Stimulated activated CD4-positive, alpha-beta T cell treated with anti-CD3 and anti-CD28 coated beads, Interleukin-12 subunit alpha, Interleukin-12 subunit beta, amount 100 ng/mL, for 24 hours (primary cell): ENCODE measurements around the gene PRM3.

ENCODE experiments used
- DNase-seq, 2 experiments: peaks; one replicate each; pipeline ENCODE4 v3.0.0-alpha.2; 2020; ENCODE audit warnings: low read depth in 2 of 2

PRM3 gene

GRCh38 chr16:11245222-11245737 lies 28.1 kb downstream of the PRM3 start:
- no peak for DNase-seq

GRCh38 chr16:11242658-11243057 lies 30.8 kb downstream of the PRM3 start:
- DNase-seq, result no peak

GRCh38 chr16:11241480-11242204 lies 31.8 kb downstream of the PRM3 start:
- no peak for DNase-seq

- DNase-seq, result no peak
Observed at GRCh38 chr16:11240636-11241473, 32.6 kb downstream of the PRM3 start.

- DNase-seq, result no peak
Observed at GRCh38 chr16:11239644-11240632, 33.5 kb downstream of the PRM3 start.

GRCh38 chr16:11238272-11239202 lies 34.9 kb downstream of the PRM3 start:
- DNase-seq, result no peak

- no peak for DNase-seq
Observed at GRCh38 chr16:11236461-11237254, 36.8 kb downstream of the PRM3 start.

GRCh38 chr16:11235703-11235991 lies 37.8 kb downstream of the PRM3 start:
- no peak for DNase-seq

GRCh38 chr16:11234884-11235702 lies 38.3 kb downstream of the PRM3 start:
- DNase-seq, result no peak

- peak in 1 of 2 experiments; percentile 82 for DNase-seq
Observed at GRCh38 chr16:11233727-11234376, 39.6 kb downstream of the PRM3 start.

GRCh38 chr16:11232852-11233726 lies 40.3 kb downstream of the PRM3 start:
- peak; percentile 81 to 90 for DNase-seq

GRCh38 chr16:11232302-11232851 lies 41.1 kb downstream of the PRM3 start:
- DNase-seq, result no peak

GRCh38 chr16:11231367-11231970 lies 42.0 kb downstream of the PRM3 start:
- DNase-seq, result no peak

GRCh38 chr16:11229906-11230305 lies 43.5 kb downstream of the PRM3 start:
- DNase-seq, result no peak

GRCh38 chr16:11229432-11229831 lies 44.0 kb downstream of the PRM3 start:
- no peak for DNase-seq

GRCh38 chr16:11225677-11226549 lies 47.5 kb downstream of the PRM3 start:
- DNase-seq, result no peak
